HepG2 (cell line): ENCODE measurements around the gene SHF. TPM values are rescaled to one million over a fixed set of nuclear protein-coding genes. Genes with fewer than 3 reads are reported as not detected.
A peak's percentile ranks its signal among the peaks of the same experiment; 100 is the strongest.

Experiments
- MTA1 ChIP-seq: sonication (generic); formaldehyde crosslinking; IDR thresholded peaks from 2 replicates; pipeline ENCODE4 v1.4.0; 2020; ENCODE audit warnings: missing genetic modification reagents, mild to moderate bottlenecking, borderline replicate concordance
- ZNF749 ChIP-seq: sonication (generic); formaldehyde crosslinking; IDR thresholded peaks from 2 replicates; pipeline ENCODE4 v1.8.0; 2022; ENCODE audit warnings: mild to moderate bottlenecking, missing genetic modification reagents, moderate library complexity, borderline replicate concordance
- polyA plus RNA-seq, 8 experiments: library from polyadenylated mRNA; depleted of rRNA in 3 of 8; stranded (reverse) in 7 of 8; unstranded in 1 of 8; fragments of >200 nt; fragmentation: Illumina TruSeq in 4 of 8; extraction: Trizol in 4 of 8; gene quantifications; 2 replicates each; pipeline versions ENCODE4 v1.2.1 to v1.2.3, GENCODE V29; 2011 to 2016; ENCODE audit warnings: low read depth in 4 of 8, missing spikeins in 1 of 8, mixed read lengths in 1 of 8; ENCODE audit not compliant: insufficient read depth in 1 of 8
- total RNA-seq, 5 experiments: library from RNA; depleted of rRNA; stranded (reverse); fragments of >200 nt; fragmentation: Illumina TruSeq; extraction: Trizol; gene quantifications; 2 replicates each; pipeline ENCODE4 v1.2.3, GENCODE V29; 2016; ENCODE audit warnings: low read depth in 1 of 5
- TF ChIP-seq, protein P1 (sequence below): sonication (generic); formaldehyde crosslinking; conservative IDR thresholded peaks from 2 replicates; pipeline ENCODE4 v1.8.0; 2022; ENCODE audit warnings: mild to moderate bottlenecking, moderate library complexity, missing genetic modification reagents
- TF ChIP-seq, protein P2 (sequence below): sonication (generic); formaldehyde crosslinking; IDR thresholded peaks from 2 replicates; pipeline ENCODE4 v1.8.0; 2023; ENCODE audit warnings: mild to moderate bottlenecking, missing genetic modification reagents
- TF ChIP-seq, protein P3 (sequence below): sonication (generic); formaldehyde crosslinking; IDR thresholded peaks from 2 replicates; pipeline ENCODE4 v1.5.0; 2020; ENCODE audit warnings: missing genetic modification reagents

Gene SHF
- total and polyA plus RNA-seq, 2 of the 13 experiments (the other 11 are each of a cell fraction or from before 2014, with no cell fraction given), result 20.9 to 25.5 TPM

DNA sequence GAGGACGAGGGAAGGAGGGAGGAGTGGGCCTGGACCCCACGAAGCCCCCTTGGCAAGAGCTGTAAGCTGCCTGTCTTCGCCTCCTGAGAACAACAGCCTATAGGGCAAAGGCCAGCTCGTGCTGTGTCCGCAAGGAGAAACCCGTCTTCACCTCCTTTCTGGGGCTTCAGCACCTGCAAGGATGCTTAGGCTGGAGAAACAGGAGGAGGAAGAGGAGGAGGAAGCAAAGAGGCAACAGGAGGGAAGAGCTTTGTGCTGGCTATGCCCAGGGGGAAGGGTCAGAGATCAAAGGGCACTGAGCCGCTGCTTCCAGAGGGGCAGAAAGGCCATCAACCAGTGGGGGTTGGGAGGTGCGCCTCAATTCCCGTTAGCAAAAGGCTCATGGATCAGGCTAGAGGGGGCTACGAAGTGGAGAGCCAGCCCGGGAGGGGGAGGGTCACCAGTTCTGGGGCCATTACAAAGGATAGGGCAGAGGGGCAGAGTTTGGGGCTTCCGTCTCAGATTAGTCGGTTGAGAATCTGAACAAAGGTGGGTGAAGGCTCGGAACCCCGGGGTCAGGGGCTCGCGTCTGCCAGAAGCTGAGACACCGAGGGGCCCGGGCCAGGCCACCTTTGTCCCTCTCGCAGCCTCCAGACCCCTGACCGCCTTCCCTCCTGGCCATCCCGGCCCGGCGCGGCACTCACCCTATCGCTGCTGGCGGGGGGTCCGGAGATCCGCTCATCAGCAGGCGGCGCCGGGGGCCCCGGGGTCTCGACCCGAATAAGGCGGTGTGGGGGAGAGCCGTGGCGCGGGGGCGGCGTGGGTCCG lies 792 bp downstream of the SHF start (continued):
- TF ChIP-seq, protein P1, sequence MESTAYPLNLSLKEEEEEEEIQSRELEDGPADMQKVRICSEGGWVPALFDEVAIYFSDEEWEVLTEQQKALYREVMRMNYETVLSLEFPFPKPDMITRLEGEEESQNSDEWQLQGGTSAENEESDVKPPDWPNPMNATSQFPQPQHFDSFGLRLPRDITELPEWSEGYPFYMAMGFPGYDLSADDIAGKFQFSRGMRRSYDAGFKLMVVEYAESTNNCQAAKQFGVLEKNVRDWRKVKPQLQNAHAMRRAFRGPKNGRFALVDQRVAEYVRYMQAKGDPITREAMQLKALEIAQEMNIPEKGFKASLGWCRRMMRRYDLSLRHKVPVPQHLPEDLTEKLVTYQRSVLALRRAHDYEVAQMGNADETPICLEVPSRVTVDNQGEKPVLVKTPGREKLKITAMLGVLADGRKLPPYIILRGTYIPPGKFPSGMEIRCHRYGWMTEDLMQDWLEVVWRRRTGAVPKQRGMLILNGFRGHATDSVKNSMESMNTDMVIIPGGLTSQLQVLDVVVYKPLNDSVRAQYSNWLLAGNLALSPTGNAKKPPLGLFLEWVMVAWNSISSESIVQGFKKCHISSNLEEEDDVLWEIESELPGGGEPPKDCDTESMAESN (CRISPR knock-in tag), result 0 out of 2 replicates have a peak, but pooled peaks have one; percentile 43
- TF ChIP-seq, protein P2, sequence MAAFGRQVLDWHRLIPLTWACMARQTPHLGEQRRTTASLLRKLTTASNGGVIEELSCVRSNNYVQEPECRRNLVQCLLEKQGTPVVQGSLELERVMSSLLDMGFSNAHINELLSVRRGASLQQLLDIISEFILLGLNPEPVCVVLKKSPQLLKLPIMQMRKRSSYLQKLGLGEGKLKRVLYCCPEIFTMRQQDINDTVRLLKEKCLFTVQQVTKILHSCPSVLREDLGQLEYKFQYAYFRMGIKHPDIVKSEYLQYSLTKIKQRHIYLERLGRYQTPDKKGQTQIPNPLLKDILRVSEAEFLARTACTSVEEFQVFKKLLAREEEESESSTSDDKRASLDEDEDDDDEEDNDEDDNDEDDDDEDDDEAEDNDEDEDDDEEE (CRISPR knock-in tag), result peak; percentile 65; the same call in 1 of the 2 replicates
- TF ChIP-seq, protein P3, sequence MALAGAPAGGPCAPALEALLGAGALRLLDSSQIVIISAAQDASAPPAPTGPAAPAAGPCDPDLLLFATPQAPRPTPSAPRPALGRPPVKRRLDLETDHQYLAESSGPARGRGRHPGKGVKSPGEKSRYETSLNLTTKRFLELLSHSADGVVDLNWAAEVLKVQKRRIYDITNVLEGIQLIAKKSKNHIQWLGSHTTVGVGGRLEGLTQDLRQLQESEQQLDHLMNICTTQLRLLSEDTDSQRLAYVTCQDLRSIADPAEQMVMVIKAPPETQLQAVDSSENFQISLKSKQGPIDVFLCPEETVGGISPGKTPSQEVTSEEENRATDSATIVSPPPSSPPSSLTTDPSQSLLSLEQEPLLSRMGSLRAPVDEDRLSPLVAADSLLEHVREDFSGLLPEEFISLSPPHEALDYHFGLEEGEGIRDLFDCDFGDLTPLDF, result no peak
- TF ChIP-seq MTA1 (CRISPR knock-in tag) (peak; percentile 82; the same call in 1 of the 2 replicates), ZNF749 (CRISPR knock-in tag) (no peak)
